ENCODE measurements around the gene MLXIPL. TPM values are rescaled to one million over a fixed set of nuclear protein-coding genes. Genes with fewer than 3 reads are reported as not detected.
"Not testable (repeated sequence)": the region's sequence is repeated elsewhere in the genome, so short reads cannot be mapped to it uniquely, and the experiment has no call there.

Gene MLXIPL
- total and polyA plus RNA-seq, 5 donors from 2014 or later, result not detected

GRCh38 chr7:73570521-73570920 lies 53.8 kb downstream of the MLXIPL start:
- H3K36me3 Mint-ChIP-seq, result peaks cover 42% of the 10 kb centered on the region
- Histone ChIP-seq H3K27me3 (ENCODE audit: control insufficient read depth, insufficient read depth, low read length) (no peaks in the 10 kb centered on the region), H3K4me3 (ENCODE audit: low read depth, low read length) (no peak overlapping the region), H3K4me1 (ENCODE audit: control insufficient read depth, insufficient read depth, low read length, poor library complexity, severe bottlenecking) (peaks cover 9% of the 10 kb centered on the region), H3K9me3 (ENCODE audit: control insufficient read depth in 2 of 2, low read length in 2 of 2) (no peaks in the 10 kb centered on the region), H3K36me3 (ENCODE audit: control insufficient read depth, insufficient read depth, low read length) (peaks cover 52% of the 10 kb centered on the region), H3K27ac (ENCODE audit: insufficient read depth, low read length, poor library complexity, severe bottlenecking) (no peak overlapping the region)
- H3K4me1 Mint-ChIP-seq, result peaks cover 6 to 31% (median 16%) of the 10 kb centered on the region in 4 donors
- no peak for ATAC-seq (ENCODE audit: low read depth in 2 of 2)
- no peaks in the 10 kb centered on the region for H3K27me3 Mint-ChIP-seq
- no peak overlapping the region for H3K4me3 Mint-ChIP-seq
- DNase-seq, result no peak
- no peak overlapping the region for H3K27ac Mint-ChIP-seq
- no peaks in the 10 kb centered on the region for H3K9me3 Mint-ChIP-seq

- Histone ChIP-seq H3K4me1 (ENCODE audit: control insufficient read depth, insufficient read depth, low read length, poor library complexity, severe bottlenecking) (peaks cover 11% of the 10 kb centered on the region), H3K9me3 (ENCODE audit: control insufficient read depth in 2 of 2, low read length in 2 of 2) (no peaks in the 10 kb centered on the region), H3K27me3 (ENCODE audit: control insufficient read depth, insufficient read depth, low read length) (no peaks in the 10 kb centered on the region), H3K4me3 (ENCODE audit: low read depth, low read length) (no peak overlapping the region), H3K36me3 (ENCODE audit: control insufficient read depth, insufficient read depth, low read length) (peaks cover 47% of the 10 kb centered on the region), H3K27ac (ENCODE audit: insufficient read depth, low read length, poor library complexity, severe bottlenecking) (no peak overlapping the region)
- H3K36me3 Mint-ChIP-seq, result peaks cover 36% of the 10 kb centered on the region
- peak overlapping the region; percentile 20 to 70 (median 55) for H3K27ac Mint-ChIP-seq
- no peaks in the 10 kb centered on the region for H3K9me3 Mint-ChIP-seq
- ATAC-seq (ENCODE audit: low read depth in 2 of 2) (no peak), DNase-seq (no peak)
- H3K4me1 Mint-ChIP-seq, result peaks cover 6 to 28% (median 17%) of the 10 kb centered on the region in 4 donors
- H3K27me3 Mint-ChIP-seq, result no peaks in the 10 kb centered on the region
- H3K4me3 Mint-ChIP-seq, result peak overlapping the region in 2 of 4 donors; percentile 9 to 61
Observed at GRCh38 chr7:73569042-73569608, 55.2 kb downstream of the MLXIPL start.

- no peak for ATAC-seq (ENCODE audit: low read depth in 2 of 2)
- DNase-seq, result peak in 1 of 3 donors; percentile 29
- peaks cover 11% of the 10 kb centered on the region for H3K4me1 ChIP-seq (ENCODE audit: control insufficient read depth, insufficient read depth, low read length, poor library complexity, severe bottlenecking)
- peaks cover 6 to 28% (median 17%) of the 10 kb centered on the region in 4 donors for H3K4me1 Mint-ChIP-seq
- H3K9me3 ChIP-seq (ENCODE audit: control insufficient read depth in 2 of 2, low read length in 2 of 2), result no peaks in the 10 kb centered on the region
- no peak overlapping the region for H3K4me3 ChIP-seq (ENCODE audit: low read depth, low read length)
- H3K4me3 Mint-ChIP-seq, result peak overlapping the region in 1 of 4 donors; percentile 9
- H3K27ac Mint-ChIP-seq, result peak overlapping the region in 2 of 3 donors; percentile 71 to 82
- H3K27me3 Mint-ChIP-seq, result no peaks in the 10 kb centered on the region
- H3K9me3 Mint-ChIP-seq, result no peaks in the 10 kb centered on the region
- H3K36me3 ChIP-seq (ENCODE audit: control insufficient read depth, insufficient read depth, low read length), result peaks cover 37% of the 10 kb centered on the region
- no peaks in the 10 kb centered on the region for H3K27me3 ChIP-seq (ENCODE audit: control insufficient read depth, insufficient read depth, low read length)
- peaks cover 26% of the 10 kb centered on the region for H3K36me3 Mint-ChIP-seq
- H3K27ac ChIP-seq (ENCODE audit: insufficient read depth, low read length, poor library complexity, severe bottlenecking), result no peak overlapping the region
Observed at GRCh38 chr7:73567846-73568685, 56.3 kb downstream of the MLXIPL start.

GRCh38 chr7:73567140-73567539 lies 57.2 kb downstream of the MLXIPL start:
- DNase-seq, result no peak
- Mint-ChIP-seq H3K4me3 (peak overlapping the region in 1 of 4 donors; percentile 15), H3K36me3 (peaks cover 18% of the 10 kb centered on the region), H3K4me1 (peaks cover 6 to 28% (median 17%) of the 10 kb centered on the region in 4 donors), H3K27me3 (no peaks in the 10 kb centered on the region), H3K9me3 (no peaks in the 10 kb centered on the region), H3K27ac (peak overlapping the region in 1 of 3 donors; percentile 88)
- no peak for ATAC-seq (ENCODE audit: low read depth in 2 of 2)
- no peak overlapping the region for H3K27ac ChIP-seq (ENCODE audit: insufficient read depth, low read length, poor library complexity, severe bottlenecking)
- no peaks in the 10 kb centered on the region for H3K27me3 ChIP-seq (ENCODE audit: control insufficient read depth, insufficient read depth, low read length)
- no peaks in the 10 kb centered on the region for H3K9me3 ChIP-seq (ENCODE audit: control insufficient read depth in 2 of 2, low read length in 2 of 2)
- peaks cover 11% of the 10 kb centered on the region for H3K4me1 ChIP-seq (ENCODE audit: control insufficient read depth, insufficient read depth, low read length, poor library complexity, severe bottlenecking)
- H3K36me3 ChIP-seq (ENCODE audit: control insufficient read depth, insufficient read depth, low read length), result peaks cover 27% of the 10 kb centered on the region
- no peak overlapping the region for H3K4me3 ChIP-seq (ENCODE audit: low read depth, low read length)

GRCh38 chr7:73566431-73566830 lies 57.9 kb downstream of the MLXIPL start:
- not testable (repeated sequence) for ATAC-seq (ENCODE audit: low read depth in 2 of 2); H3K9me3 Mint-ChIP-seq; H3K9me3 ChIP-seq (ENCODE audit: control insufficient read depth in 2 of 2, low read length in 2 of 2); H3K27me3 Mint-ChIP-seq; H3K27me3 ChIP-seq (ENCODE audit: control insufficient read depth, insufficient read depth, low read length); H3K27ac ChIP-seq (ENCODE audit: insufficient read depth, low read length, poor library complexity, severe bottlenecking)
- H3K4me1 ChIP-seq (ENCODE audit: control insufficient read depth, insufficient read depth, low read length, poor library complexity, severe bottlenecking), result peaks cover 11% of the 10 kb centered on the region
- Mint-ChIP-seq H3K27ac (peak overlapping the region; percentile 48 to 88 (median 83)), H3K4me1 (peaks cover 6 to 28% (median 17%) of the 10 kb centered on the region in 4 donors), H3K4me3 (peak overlapping the region; percentile 56 to 87 (median 72)), H3K36me3 (peaks cover 18% of the 10 kb centered on the region)
- H3K36me3 ChIP-seq (ENCODE audit: control insufficient read depth, insufficient read depth, low read length), result peaks cover 23% of the 10 kb centered on the region
- peak in 1 of 3 donors; percentile 31 for DNase-seq
- peak overlapping the region; percentile 89 for H3K4me3 ChIP-seq (ENCODE audit: low read depth, low read length)

GRCh38 chr7:73565675-73566340 lies 58.5 kb downstream of the MLXIPL start:
- Mint-ChIP-seq H3K4me1 (peaks cover 6 to 28% (median 17%) of the 10 kb centered on the region in 4 donors), H3K4me3 (peak overlapping the region; percentile 56 to 87 (median 72)), H3K36me3 (peaks cover 14% of the 10 kb centered on the region), H3K27ac (peak overlapping the region; percentile 48 to 88 (median 83)), H3K27me3 (no peaks in the 10 kb centered on the region), H3K9me3 (peaks cover 0 to 1% (median 0%) of the 10 kb centered on the region in 7 donors)
- DNase-seq, result peak in 1 of 3 donors; percentile 49
- Histone ChIP-seq H3K36me3 (ENCODE audit: control insufficient read depth, insufficient read depth, low read length) (peaks cover 18% of the 10 kb centered on the region), H3K4me3 (ENCODE audit: low read depth, low read length) (peak overlapping the region; percentile 89), H3K27ac (ENCODE audit: insufficient read depth, low read length, poor library complexity, severe bottlenecking) (no peak overlapping the region), H3K27me3 (ENCODE audit: control insufficient read depth, insufficient read depth, low read length) (no peaks in the 10 kb centered on the region), H3K4me1 (ENCODE audit: control insufficient read depth, insufficient read depth, low read length, poor library complexity, severe bottlenecking) (peaks cover 11% of the 10 kb centered on the region), H3K9me3 (ENCODE audit: control insufficient read depth in 2 of 2, low read length in 2 of 2) (no peaks in the 10 kb centered on the region)
- ATAC-seq (ENCODE audit: low read depth in 2 of 2), result peak in 1 of 2 donors; percentile 44

- H3K27ac Mint-ChIP-seq, result no peak overlapping the region
- no peaks in the 10 kb centered on the region for H3K27me3 ChIP-seq (ENCODE audit: control insufficient read depth, insufficient read depth, low read length)
- H3K4me3 Mint-ChIP-seq, result peak overlapping the region in 3 of 4 donors; percentile 17 to 80 (median 44)
- H3K9me3 ChIP-seq (ENCODE audit: control insufficient read depth in 2 of 2, low read length in 2 of 2), result no peaks in the 10 kb centered on the region
- no peak overlapping the region for H3K27ac ChIP-seq (ENCODE audit: insufficient read depth, low read length, poor library complexity, severe bottlenecking)
- H3K4me1 ChIP-seq (ENCODE audit: control insufficient read depth, insufficient read depth, low read length, poor library complexity, severe bottlenecking), result peaks cover 22% of the 10 kb centered on the region
- no peak overlapping the region for H3K4me3 ChIP-seq (ENCODE audit: low read depth, low read length)
- ATAC-seq (ENCODE audit: low read depth in 2 of 2), result no peak
- no peaks in the 10 kb centered on the region for H3K36me3 Mint-ChIP-seq
- DNase-seq, result no peak
- H3K9me3 Mint-ChIP-seq, result peaks cover 0 to 1% (median 0%) of the 10 kb centered on the region in 7 donors
- H3K27me3 Mint-ChIP-seq, result peaks cover 4% of the 10 kb centered on the region
- H3K4me1 Mint-ChIP-seq, result peaks cover 12 to 19% (median 14%) of the 10 kb centered on the region in 4 donors
- no peaks in the 10 kb centered on the region for H3K36me3 ChIP-seq (ENCODE audit: control insufficient read depth, insufficient read depth, low read length)
Observed at GRCh38 chr7:73560109-73560835, 64.0 kb downstream of the MLXIPL start.
